GM19023 (cell line): Measurements from ENCODE around the gene FOXE3.

Experiments
- ATAC-seq: cut with Tn5 transposase; IDR thresholded peaks from one replicate; pipeline ENCODE4 v1.9.1; 2021; ENCODE audit warnings: mild to moderate bottlenecking, moderate library complexity; ENCODE audit not compliant: unreplicated experiment

The FOXE3 gene

DNA sequence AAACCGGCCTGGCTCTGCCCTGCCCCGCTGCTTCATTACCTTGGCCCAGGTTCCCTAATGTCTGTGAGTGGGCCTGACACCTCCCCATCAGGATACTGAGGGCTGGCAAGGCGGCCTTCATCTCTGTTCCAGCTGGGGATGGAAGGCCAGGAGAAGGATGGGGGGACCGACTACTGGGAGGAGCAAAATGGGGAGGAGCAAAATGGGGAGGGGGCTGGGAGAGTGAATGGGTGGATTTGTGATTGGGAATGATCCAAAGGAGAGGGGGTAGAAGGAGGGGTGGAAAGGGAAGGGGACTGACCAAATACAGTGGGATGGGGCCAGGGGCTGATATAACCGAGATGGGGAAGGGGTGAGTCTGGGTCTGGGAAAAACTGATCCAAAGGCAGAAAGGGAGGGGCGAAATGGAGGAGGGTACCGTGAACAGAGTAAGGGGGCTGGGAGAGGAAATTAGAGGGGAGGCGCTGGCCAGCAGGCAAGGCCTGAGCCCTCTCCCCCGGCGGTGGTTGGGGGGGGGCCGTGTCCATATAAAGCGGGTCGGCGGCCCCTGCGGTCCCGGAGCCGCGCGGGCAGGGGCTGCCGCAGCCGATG is at the start of gene FOXE3:
Gene FOXE3 (plus strand): TSS at position 558 of the 591 bp plus-strand sequence. CDS start 31 bp downstream, at position 589.
- ATAC-seq, result no peak

DNA sequence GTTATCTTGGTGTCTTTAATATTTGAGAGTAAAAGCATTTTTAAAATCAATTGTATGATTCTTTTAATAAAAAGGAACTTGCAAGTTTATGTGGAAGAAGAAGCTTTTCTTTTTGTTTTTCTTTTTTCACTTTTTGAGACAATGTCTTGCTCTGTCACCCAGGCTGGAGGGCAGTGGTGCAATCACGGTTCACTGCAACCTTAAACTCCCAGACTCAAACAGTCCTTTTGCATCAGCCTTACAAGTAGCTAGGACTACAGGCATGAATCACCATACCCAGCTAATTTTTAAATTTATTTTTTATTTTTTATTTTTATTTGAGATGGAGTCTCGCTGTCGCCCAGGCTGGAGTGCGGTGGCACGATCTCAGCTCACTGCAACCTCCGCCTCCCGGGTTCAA is 48.4 kb upstream of the FOXE3 start:
- ATAC-seq, result no peak

DNA sequence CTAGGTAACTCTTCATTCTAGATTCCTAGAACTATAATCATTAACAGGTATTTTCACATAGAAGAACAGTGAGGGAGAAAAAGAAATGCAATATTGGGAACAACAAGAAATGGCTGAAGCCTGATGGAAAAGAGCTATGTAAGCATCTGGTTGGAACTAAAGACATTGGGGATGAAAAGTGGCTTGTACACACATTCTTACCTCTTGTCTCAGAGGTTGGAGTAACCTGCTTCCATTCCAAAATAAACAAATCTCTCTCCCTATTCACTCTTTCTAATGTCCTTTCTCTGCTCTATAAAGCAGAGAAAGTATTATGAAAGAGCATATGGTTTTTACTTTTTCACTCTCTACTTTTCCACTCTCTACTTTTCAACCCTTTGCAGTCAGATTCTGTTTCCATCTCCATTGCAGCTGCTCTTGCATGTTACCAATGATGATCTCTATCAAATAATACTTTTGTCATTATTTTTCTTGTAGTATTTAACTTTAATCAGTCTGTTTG is 45.0 kb upstream of the FOXE3 start:
- ATAC-seq, result no peak

DNA sequence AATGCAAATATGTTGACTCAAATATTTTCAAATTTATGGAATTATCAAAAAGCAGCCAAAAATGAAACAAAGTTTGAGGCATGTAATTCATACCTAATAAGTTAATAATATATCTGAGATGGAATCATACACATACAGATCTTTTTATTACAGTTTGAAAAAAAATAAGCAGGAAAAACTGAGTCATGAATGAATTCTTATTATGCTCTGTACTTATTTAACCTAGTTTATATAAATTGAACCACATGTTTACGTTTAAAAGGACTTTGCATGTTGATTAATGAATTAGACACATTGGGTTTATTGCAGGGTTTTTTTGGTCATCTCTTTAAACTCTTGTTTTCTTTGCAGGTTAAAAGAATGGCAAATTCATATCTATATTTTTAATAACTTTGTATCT is 41.6 kb upstream of the FOXE3 start:
- no peak for ATAC-seq

DNA sequence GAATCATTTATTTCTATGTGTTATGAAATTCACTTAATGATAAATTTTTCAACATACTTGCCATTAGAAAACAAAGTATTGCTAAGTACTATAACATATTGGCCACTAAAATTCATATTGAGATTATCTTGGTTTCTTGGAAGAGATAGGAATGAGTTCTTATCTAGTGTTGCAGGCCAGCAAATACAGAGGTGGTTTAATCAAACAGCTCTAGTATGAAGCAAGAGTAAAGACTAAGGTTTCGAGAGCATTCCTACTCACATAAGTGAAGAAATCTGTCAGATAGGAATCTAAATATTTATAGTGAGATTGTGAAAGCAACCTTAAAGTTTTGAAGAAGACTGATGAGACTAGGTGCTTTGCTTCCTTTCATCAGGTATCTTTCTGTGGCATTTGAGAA is 37.9 kb upstream of the FOXE3 start:
- ATAC-seq, result no peak

DNA sequence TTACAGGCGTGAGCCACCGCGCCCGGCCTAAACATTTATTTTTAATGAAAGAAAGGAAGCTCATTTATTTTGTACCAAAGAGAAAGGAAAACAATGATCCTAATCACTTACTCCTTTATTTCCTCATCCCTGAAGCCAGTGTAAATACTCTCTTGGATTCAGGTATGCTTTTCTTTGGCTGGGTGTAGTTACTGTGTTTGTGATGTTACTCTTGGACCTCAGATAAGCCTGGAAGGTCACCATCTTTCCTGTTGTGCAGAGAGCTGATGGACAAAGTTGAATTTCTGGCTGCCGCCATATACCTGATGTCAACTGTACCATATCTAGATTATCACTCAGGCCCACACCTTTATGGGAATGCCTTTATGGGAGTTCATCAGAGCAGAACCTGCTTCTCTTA is 35.4 kb upstream of the FOXE3 start:
- no peak for ATAC-seq

DNA sequence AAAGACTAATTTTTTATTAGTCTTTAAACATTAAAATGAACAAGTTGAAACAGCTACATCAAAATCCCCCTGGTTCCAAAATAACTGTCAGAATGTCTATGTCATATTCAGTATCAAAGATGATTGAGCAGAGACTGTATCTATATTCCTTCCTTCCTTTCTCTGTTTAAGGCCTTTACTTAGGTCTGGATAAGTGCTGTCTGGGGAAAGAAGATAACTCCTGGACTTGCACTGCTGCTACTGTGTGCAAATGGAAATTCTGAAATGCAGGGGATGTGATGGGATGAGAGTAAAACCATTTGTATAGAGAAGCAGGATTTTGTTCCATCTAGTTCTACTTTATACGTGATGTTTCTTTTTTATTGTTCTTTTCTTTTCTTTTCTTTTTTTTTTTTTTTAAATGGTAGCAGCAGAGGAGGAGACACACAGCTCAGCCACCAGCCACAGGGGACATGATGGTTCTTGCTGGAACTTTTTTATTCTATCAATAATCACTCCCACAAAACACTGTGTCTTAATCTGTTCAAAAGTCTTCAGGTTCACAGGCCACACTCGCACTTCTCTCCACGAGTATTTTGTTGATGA is 33.6 kb upstream of the FOXE3 start:
- no peak for ATAC-seq

DNA sequence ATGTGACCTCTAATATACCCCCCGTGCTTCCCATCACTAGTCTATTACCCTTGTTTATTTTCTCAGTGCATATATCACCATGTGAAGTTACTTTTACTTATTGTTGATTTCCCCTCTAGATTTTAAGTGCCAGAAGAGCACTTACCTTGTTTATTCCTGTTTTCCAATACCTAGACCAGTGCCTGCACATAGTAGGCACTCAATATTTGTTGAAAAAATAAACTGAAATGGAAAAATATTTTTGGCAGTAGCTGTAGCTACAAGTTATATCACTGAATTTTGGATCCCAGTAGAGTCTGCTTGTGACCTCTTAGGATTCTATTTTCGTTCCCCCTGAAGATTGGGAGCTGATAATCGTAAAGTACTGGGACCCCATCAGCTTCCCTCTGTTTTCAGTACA is 32.0 kb upstream of the FOXE3 start:
- no peak for ATAC-seq

DNA sequence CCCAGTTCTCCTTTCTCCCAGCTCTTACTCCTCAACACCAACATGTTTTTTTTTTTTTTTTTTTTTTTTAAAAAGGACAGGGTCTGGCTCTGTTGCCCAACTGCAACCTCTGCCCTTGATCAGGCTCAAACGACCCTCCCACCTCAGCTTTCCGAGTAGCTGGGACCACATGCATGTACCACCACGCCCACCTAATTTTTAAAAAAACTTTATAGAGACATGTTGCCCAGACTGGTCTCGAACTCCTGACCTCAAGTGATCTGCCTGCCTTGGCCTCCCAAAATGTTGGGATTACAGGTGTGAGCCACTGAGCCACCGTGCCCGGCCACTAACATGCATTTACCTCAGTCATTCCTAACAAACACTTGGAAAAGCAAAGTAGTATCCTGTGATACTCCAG is 31.1 kb upstream of the FOXE3 start:
- ATAC-seq, result no peak

DNA sequence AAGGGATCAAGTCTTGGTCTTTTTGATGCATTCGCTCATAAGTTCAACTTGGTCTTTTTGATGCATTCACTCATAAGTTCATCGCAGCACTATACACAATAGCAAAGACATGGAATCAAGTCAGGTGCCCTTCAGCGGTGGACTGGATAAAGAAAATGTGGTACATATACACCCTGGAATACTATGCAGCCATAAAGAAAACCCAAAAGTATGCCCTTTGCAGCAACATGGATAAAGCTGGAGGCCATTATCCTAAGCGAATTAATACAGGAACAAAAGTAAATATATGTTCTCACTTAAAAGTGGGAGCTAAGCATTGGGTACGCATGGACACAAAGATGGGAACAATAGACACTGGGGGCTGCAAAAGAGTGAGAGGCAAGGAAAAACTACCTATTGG is 29.8 kb upstream of the FOXE3 start:
- no peak for ATAC-seq

DNA sequence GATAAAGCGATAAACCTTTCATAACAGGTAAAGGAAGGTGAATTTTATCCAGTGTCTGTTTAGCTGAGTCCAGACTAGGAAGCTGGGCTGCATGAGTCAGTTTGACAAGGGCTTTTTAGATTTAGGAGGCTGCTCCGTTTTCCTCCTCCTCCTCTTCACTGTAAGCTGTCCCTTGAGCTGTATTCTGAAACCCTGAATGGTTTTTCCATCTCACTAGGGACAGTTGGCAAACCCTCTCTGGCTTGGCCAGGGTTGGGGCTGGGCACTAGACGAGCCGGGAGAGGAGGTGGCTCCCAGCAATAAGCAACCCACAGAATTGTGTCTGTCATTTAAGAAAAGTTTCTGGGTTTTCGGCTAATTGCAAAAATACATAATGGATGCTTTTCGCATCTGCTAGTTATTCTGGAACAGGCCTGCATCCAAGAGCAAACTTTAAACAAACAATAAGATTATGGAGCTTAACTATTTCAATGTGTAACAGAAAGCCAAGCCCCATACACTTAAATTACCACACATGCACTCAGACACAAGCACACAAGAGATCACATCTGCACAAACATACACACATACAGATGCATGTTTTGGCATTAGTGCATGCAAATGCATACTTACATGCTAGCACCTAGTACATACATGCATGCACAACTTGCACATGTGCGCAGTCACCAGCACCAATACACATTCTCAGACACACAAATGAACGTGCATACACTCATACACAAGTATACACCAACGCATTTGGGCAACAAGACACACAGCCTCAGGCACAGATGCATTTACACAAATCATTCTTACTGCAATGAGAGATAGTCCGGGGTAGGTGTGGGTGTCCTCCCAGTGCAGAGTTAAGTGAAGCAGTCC is 27.8 kb upstream of the FOXE3 start:
- ATAC-seq, result no peak

DNA sequence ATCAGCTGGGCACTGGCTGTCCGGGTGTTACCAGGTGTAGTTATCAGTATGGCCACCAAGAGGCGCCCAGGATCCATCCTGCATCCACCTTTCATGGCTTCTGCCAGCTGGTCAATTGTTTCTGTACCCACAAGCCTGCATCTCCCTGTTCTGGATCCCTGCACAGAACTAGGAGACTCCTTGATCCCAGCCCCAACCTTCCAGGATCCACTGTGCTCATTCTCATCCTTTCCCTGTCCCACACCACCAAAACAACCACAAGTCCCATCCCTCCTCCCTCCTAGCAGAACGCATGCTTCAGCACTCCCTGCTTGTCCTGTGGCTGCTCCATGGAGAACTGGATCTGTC is 27.2 kb upstream of the FOXE3 start:
- ATAC-seq, result no peak

DNA sequence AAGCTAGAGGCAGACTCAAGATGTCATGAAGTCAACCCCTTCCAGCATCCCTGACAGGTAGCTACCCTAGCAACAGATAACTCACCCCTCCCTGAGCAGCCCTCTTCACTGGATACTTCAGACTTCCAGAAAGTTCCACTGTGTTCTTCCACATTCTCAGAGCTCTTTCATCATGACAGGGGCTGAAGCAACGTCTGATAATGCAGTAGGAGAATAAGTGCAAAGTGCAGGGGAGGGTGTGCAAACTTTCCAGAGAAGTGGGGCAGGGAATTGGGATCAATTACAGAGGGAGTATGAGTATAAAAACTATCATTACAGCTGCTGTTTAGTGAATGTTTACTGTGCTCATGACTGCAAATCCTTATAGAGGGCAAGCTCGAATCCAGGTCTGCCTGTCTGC is 26.4 kb upstream of the FOXE3 start:
- ATAC-seq, result no peak

DNA sequence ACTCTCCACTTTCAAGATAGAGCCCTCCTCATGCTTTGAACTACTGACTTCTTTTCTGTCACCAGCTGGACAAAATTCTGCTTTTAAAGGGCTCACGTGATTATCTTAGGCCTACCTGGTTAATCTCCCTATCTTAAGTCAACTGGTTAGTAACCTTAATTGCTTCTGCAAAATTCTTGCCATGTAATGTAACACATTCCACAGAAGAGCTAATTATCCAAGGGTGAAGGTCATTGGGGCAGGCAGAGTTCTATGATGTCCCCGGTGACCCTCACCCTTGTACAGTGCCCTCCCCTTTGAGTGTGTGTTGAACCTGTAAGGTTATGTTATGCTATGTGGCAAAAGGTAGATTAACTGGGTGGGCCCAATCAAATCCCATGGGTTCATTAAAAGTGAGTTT is 25.2 kb upstream of the FOXE3 start:
- no peak for ATAC-seq

DNA sequence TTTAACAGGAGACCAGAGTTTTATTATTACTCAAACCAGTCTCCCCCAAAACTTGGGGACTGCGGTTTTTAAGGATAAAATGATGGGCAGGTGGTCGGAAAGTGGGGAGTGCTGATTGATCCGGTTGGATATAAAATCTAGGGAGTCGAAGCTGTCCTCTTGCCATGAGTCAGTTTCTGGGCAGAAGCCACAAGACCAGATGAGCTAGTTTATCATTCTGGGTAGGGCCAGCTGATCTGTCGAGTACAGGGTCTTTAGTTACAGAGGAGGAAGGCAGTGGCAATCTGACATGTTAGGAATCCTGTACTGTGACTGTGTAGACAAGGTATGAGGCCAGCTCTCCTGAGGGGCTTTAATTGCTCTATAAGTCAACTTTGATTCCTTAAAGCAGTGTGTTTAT is 22.9 kb upstream of the FOXE3 start:
- ATAC-seq, result no peak

DNA sequence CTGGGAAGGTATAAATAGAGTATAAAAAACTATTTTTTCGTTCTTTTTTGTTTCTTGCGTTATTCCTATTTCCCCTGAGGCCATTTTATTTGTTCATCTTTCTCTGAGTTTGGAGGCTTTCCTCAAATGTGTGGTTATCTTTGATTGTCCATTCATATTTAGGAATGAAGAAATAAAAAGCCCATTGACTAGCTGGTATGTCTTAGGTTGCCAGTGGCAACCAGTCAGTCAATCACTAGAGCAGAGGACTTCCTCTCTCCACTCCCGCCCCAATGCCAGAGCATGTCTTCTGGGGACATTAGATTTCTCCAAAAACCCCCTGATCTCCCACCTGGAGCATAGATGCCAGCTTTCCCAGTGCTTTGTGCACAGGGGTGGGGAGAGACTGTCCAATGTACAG is 20.7 kb upstream of the FOXE3 start:
- ATAC-seq, result no peak

DNA sequence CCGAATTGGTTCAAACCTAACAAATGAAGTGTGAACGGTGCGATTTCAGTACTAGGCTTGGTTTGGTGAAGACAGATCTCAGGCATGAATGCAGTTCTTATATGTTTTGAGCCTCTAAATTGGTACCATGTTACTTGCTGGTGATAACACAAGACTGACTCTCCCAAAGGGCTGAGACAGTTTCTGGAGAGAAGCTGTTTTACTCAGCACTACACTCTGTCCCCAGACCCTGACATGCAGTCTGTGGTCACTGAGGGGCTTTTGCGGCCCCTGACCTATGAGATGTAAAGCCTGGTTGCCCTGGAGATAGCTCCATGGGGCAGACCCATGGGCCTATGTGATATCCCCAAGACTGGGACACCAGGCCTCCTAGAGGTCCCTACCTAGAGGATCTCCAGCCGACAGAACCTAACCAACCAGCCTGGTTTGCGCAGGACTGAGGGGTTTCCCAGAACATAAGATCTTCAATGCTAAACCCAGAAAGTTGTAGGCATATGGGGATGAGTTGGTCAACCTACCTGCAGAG is 19.4 kb upstream of the FOXE3 start:
- no peak for ATAC-seq

DNA sequence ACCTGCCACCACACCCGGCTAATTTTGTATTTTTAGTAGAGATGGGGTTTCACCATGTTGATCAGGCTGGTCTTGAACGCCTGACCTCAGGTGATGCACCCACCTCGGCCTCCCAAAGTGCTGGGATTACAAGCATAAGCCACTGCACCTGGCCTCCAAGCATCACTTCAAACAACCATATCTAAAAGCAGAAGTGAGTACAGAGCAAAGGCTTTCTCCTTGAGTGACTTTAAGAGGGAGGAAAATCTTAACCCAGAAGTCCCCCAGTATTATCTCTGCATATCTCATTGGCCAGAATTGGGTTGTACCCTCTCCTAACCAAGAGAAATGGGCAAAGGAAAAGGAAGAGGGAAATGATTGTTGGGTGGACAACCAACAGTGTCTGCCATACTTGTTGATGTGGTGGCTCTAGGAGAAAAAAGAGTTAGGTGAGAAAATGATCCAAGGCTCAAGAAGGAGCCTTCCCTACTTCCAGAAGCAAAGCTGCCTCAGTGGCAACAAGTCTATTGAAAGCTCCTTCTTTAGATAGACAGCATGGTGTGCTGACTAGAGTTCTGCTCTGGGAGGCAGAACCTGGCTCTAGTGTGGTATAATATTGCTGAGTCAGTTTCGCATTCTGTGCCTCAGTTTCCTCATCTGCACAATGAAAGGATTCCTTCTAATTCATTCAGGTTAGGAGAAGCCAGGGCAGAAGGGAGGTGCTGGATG is 16.8 kb upstream of the FOXE3 start:
- no peak for ATAC-seq

DNA sequence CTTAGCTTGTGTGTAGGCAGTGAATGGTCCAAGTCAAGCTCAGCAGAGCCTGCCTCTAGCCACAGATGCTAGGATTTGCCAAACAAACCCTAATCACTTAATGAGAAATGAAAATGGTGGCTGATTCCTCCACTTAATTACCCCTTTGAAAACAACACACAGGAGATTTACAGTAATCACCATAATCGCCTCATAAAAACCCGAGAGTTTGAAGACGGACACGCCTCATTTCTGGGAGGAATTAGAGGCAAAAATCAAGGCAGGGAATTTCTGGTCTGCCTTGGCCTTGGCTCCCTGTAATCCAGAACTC is 16.3 kb upstream of the FOXE3 start:
- no peak for ATAC-seq

DNA sequence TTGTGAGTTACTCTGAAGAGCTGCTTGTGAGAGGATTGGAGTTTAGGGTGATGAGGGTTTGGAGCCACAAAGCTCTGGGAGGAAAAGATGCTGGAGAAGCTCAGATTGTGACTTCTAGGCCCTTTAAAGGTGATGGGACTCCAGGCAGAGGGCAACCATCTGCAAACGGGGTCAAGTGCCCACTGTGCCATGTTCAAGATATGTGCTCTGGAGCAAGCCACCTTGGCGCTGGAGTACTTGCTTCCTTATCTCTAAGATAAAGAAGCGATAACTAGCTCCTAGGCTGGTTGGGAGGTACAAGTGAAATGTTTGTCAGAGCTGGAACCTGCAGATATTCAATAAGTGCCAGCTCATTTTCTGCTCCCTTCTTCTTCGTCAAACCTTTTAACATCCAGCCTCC is 14.3 kb upstream of the FOXE3 start:
- no peak for ATAC-seq

DNA sequence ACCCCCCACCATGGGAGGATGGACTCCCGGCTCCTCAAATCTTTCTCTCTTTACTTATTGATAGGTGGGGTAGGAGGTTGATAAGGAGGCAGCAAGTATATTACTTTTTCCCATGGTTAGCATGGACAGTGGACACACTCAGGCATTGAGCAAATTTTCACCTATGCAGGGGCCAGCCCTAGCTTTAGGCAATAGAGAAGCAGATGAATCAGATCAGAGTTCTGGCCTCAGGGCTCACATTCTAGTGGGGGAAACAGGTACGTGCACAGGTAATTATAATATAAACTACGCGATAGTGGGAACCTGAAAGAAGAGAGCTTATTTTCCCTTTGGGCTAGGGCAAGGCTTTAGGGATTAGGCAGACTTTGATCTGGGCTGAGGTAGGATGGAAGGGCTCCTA is 13.5 kb upstream of the FOXE3 start:
- ATAC-seq, result no peak
